Inflammatory macrophage (primary cell): ENCODE measurements around the gene IFT74.
"Not testable (repeated sequence)": the region's sequence is repeated elsewhere in the genome, so short reads cannot be mapped to it uniquely, and the experiment has no call there.

Source experiments
- DNase-seq, 2 donors: peaks; one replicate each; pipeline ENCODE4 v3.0.0-alpha.2; 2020 to 2022

IFT74 gene

GRCh38 chr9:27085456-27085855, 129.2 kb downstream of the IFT74 start:
- DNase-seq: no peak

- no peak for DNase-seq
Measured at GRCh38 chr9:27086818-27087680, 130.8 kb downstream of the IFT74 start.

- no peak for DNase-seq
Measured at GRCh38 chr9:27088981-27089380, 132.8 kb downstream of the IFT74 start.

GRCh38 chr9:27089706-27090105, 133.5 kb downstream of the IFT74 start:
- DNase-seq: no peak

GRCh38 chr9:27090231-27090630, 134.0 kb downstream of the IFT74 start:
- no peak for DNase-seq

- no peak for DNase-seq
Measured at GRCh38 chr9:27090711-27091110, 134.5 kb downstream of the IFT74 start.

- DNase-seq: not testable (repeated sequence)
Measured at GRCh38 chr9:27092496-27092895, 136.3 kb downstream of the IFT74 start.

- DNase-seq: not testable (repeated sequence)
Measured at GRCh38 chr9:27093384-27094067, 137.3 kb downstream of the IFT74 start.

- DNase-seq: no peak
Measured at GRCh38 chr9:27094640-27095298, 138.6 kb downstream of the IFT74 start.

- DNase-seq: no peak
Measured at GRCh38 chr9:27107241-27107640, 151.0 kb downstream of the IFT74 start.

GRCh38 chr9:27108981-27109541, 152.8 kb downstream of the IFT74 start, which contains the start of gene TEK:
Gene TEK, plus strand, starts transcription at chr9:27109225. Its CDS starts 366 bp downstream, at chr9:27109591.
- no peak for DNase-seq

- no peak for DNase-seq
Measured at GRCh38 chr9:27109621-27110020, 153.4 kb downstream of the IFT74 start.

- no peak for DNase-seq
Measured at GRCh38 chr9:27110181-27110580, 154.0 kb downstream of the IFT74 start.

GRCh38 chr9:27112235-27112634, 156.0 kb downstream of the IFT74 start:
- no peak for DNase-seq
